Activated CD4-positive, CD25-positive, alpha-beta regulatory T cell treated with anti-CD3 and anti-CD28 coated beads, Interleukin-2, amount 50 U/mL, for 72 hours (primary cell): ENCODE results near the gene MADD.
"Not testable (repeated sequence)": the region's sequence is repeated elsewhere in the genome, so short reads cannot be mapped to it uniquely, and the experiment has no call there.

ENCODE experiments used
- DNase-seq: peaks from one replicate; pipeline ENCODE4 v3.0.0; 2021

Gene MADD

DNA sequence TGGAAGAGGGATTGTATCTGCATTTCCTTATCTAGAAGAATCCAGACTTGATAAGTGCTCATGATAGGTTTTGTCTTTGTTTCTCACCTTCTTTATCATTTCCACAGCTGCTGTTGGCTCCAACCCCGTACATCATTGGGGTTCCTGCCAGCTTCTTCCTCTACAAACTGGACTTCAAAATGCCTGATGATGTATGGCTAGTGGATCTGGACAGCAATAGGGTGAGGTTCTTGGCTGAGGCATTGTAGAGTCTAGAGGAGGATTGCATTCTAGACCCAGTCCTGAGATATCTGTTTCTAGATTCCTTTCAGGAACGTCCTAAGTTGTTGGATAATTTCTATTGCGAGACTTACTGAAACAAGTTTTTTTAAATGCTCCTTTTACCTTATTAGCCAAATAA, 8.1 kb downstream of the MADD start:
- no peak for DNase-seq

DNA sequence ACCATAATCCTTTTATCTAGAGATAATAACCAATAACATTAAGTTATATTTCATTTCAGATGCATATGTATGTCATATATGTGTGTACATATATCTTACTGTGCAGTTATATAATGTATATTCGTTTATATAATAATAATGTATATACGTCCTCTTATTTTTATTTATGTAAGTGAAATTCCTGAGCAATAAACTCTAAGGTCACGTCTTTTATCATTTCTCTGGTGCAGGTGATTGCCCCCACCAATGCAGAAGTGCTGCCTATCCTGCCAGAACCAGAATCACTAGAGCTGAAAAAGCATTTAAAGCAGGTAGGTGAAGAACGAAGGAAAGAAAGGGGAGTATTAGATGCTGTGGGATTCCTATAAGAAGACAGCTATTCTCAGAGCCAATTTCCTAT, 8.8 kb downstream of the MADD start:
- no peak for DNase-seq

DNA sequence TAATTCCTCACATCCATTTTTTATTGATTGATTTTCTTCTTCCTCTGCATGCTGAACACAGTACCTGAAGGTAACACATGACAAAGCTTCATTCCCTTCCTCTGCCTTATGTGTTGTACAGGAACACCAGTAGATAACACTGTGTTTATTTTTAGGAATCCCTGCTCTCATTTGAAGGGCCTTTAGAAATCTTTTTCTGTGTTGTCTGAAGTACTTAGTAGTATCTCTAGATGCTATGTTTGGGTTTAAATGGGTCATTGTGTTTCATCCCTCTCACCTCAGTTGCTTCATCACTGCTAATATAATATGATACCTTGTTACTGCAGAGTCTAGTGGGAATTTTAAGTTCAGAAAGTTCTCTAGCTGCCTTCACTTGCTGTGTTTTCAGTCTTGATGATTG, 10.2 kb downstream of the MADD start:
- DNase-seq = no peak

DNA sequence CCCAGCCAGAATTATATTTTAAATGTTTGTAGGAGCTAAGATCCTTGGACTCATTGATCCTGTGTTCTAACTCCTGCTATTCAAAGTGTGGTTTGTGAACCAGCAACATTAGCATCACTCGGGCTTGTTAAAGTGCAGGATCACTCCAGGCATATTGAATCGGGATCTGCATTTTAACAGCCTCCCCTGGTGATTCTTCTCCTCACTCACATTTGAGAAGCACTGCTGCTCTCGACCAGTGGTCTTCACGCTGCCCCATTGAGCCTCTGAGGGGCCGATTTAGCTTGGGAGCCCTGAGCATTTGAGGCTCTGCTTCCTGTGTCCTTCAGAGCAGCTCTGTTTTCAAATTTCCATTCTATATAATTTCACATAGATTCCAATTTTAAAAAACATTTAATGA, 10.9 kb downstream of the MADD start:
- DNase-seq = no peak

DNA sequence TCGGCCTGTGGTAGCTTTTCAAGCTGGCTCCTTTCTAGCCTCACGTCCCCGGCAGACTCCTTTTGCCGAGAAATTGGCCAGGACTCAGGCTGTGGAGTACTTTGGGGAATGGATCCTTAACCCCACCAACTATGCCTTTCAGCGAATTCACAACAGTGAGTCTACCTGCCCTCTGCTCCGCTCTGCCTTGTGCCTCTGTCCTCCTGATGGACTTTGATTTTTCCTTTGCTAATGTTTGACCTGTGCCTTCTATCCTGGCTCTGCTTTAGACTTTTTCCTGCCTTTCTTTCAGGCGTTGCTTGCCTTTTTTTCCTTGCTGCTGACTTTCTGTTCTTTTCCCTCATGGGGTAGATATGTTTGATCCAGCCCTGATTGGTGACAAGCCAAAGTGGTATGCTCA, 12.5 kb downstream of the MADD start:
- DNase-seq = no peak

DNA sequence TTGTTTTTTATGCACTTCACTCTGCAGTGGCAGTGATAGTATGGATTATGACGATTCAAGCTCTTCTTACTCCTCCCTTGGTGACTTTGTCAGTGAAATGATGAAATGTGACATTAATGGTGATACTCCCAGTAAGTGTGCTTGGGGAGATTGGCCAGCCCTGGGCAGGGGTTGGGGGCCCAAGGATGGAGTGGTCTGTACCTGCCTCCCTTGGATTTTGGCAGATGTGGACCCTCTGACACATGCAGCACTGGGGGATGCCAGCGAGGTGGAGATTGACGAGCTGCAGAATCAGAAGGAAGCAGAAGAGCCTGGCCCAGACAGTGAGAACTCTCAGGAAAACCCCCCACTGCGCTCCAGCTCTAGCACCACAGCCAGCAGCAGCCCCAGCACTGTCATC, 14.2 kb downstream of the MADD start:
- DNase-seq = no peak

DNA sequence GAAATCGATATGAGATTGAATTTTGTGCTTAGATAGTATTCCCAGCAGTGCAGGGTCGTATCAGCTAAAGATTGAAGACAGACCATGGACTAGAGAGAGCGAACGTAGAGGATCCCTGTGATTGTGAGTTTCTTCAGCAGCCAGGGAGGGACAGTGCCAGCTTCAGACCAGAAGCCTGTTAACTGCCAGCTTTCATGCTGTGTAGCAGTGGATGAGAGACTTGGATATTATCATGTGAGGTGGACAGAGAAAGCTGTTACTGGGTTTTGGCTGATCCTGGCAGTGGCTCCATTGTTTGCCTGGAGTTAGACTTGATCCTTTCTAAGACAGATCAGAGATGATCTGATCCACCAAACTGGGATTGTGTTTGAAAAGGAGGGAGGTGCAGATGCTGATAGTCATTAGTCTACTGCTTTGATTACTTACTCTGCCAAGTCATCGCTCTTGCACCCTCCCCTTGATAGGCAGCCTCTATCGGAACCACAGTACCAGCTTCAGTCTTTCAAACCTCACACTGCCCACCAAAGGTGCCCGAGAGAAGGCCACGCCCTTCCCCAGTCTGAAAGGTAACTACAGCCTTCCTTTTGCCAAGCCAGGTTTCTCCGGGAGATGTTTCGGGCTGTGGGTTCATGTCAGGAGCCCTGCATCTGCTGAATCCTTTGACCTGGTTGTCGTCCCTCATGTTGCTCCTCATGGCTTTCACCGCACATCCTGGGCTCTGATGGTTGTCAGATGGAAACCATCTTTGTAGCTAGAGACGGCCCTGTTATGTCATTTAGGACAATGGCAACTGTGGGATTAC, 16.2 kb downstream of the MADD start:
- DNase-seq = no peak

DNA sequence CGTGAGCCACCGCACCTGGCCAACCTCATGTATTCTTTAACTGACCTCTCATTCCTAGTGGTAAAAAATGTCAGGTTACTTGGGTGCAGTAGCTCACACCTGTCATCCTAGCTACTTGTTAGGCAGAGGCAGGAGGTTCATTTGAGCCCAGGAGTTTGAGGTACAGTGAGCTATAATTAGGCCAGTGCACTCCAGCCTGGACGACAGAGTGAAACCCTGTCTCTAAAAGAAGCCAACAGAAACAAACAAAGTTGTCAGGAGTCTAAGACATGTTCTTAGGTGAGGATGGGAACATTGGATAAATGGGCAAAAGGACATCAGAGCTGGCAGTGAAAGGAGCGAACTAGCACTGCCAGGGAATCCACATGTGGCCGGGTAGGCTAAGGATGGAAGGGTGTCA, 18.1 kb downstream of the MADD start:
- no peak for DNase-seq

DNA sequence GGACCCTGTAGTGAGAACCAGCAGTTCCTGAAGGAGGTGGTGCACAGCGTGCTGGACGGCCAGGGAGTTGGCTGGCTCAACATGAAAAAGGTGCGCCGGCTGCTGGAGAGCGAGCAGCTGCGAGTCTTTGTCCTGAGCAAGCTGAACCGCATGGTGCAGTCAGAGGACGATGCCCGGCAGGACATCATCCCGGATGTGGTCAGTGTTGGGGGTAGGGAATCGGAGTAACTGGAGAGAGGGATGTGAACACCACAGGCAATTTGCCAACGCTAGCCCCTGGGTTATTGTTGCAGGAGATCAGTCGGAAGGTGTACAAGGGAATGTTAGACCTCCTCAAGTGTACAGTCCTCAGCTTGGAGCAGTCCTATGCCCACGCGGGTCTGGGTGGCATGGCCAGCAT, 19.9 kb downstream of the MADD start:
- no peak for DNase-seq

DNA sequence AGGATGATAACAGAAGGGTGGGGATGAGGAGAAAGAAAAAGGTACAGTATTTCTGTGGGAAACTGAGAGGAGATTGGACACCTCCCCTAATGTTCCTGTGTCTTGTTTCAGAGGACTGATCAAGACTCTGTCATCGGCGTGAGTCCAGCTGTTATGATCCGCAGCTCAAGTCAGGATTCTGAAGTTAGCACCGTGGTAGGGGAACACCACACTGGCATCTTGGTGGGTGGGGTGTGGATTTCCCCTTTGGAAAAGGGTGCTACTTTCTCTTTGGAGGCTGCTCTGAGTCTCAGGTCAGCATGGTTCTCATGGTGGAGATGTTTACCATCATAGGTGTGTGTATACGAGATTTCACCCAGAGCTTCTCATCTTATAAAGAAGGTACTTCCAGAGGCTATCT, 25.5 kb downstream of the MADD start:
- DNase-seq = no peak

DNA sequence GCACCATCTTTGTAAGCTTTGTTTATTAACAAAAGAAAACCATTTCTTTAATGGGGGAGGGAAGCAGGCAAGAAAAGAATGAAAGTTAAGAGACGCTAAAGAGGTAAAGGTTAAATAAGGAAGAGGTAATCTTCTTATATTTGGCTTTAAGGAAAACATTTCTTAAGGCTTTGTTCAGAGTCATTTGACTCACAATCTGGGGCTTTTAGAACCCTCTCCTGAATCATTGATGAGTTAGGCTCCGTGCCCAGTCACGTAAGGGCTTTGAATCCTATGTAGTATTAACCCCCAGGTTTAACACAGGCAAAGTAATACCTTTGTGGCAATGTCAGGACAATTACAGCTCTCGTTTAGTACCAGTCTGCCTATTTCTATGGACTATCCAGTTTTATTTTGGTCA, 26.1 kb downstream of the MADD start:
- no peak for DNase-seq

DNA sequence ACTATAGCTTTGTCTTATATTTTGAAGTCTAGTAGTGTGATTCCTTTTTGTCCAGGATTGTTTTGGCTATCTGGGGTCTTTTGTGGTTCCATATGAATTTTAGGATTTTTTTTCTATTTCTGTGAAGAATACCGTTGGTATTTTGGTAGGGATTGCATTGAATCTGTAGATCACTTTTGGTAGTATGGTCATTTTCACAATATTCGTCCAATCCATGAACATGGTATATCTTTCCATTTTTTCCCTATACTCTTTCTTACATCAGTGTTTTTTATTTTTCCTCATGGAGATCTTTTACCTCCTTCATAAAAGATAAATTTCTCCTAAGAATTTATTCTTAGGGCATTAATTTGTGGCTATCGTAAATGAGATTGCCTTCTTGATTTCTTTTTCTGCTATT, 29.1 kb downstream of the MADD start:
- DNase-seq = no peak

DNA sequence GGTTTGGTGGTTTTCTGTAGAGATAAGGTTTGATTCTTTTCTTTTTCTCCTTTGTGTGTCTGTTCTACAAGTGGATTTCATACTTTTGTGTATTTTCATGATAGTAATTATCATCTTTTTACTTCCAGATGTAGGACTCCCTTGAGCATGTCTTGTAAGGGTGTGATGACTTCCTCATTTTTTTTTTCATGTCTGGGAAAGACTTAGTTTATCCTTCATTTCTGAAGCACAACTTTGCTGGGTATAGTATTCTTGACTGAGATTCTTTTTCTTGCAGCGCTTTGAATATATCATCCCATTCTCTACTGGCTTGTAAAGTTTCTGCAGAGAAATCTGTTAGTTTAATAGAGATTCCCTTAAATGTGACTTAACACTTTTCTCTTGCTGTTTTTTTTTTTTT, 32.9 kb downstream of the MADD start:
- DNase-seq = no peak

DNA sequence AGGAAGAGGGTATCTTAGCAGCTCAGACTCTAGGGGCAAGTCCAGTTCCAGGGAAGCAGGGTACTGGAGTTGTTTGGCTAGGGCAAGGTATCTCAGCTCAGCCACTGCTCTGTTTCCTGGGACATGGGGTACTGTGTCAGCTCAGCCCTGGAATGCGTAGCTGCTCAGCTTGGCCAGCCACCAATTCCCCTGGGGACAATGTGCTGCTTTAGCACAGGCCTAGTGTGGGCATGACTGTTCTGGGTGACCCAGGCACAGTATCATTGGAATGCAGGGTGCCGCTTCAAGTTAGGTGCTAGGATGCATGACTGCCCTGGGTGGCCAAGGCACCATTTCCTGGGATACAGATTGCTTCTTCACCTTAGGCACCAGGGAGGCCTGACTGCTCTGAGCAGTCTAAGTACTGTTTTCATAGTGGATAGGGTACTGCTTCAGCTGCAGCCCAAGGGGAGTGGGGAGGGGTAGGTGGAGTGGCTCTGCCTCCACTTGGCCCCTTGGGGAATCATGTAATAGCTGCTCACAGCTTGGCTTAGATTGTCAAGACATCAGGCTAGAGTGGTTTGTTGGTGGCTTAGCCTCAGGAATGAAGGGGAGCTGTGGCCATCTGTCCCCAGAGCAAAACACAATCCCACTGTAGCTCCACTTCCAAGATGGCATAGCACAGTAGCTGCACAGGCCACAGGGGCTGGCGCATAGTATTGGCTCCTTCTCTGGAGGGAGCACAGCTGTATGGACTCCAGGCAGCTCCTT, 36.0 kb downstream of the MADD start:
- DNase-seq = no peak

DNA sequence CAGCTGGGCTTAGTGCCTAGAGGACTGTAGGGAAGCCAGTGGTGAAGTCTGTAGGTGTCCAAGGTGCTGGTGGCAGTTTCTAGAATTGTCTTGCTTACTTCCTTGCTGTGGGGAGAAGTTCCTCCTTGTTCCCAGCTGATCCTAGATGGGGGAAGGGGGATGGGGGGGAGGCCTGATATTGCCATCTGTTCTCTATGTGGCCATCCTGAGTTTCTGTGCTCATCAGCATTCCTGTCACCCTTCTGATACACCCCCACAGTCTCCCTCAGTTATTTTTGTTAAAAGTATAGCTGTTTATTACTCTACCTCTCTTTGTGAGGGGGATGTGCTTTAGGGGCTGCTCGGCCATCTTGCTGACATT, 36.5 kb downstream of the MADD start:
- DNase-seq = no peak

DNA sequence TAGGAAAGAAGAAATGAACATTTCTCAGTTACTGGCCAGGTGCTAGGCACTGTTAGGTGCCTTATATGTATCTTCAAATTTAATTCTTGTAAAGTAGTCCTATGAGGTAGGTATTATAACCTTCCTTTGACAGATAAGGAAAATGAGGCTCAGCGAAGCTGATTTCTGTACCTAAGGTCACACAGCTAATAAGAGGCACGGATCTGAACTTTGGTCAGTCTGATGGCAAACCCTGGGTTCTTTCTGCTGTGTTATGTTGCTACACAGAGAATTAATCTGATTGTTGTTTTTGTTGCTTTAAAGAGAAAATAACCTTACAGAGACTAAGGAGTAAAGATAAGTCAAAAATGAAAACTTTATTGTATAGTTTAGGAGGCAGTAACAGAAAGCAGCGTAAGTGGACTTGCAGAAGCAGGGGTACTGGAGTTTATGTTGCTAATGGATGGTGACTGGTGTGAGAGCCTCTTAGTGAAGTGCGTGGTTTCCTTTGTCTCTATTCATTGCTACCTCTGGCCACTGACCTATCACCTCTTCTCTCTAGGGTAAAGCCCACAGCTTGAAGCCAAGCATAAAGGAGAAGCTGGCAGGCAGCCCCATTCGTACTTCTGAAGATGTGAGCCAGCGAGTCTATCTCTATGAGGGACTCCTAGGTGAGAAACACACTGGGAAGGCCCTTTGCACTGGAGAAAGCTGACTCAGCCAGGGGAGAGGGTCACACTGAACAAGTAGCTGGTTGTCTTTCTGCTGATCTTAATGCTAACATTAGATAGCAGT, 38.3 kb downstream of the MADD start:
- DNase-seq = no peak

DNA sequence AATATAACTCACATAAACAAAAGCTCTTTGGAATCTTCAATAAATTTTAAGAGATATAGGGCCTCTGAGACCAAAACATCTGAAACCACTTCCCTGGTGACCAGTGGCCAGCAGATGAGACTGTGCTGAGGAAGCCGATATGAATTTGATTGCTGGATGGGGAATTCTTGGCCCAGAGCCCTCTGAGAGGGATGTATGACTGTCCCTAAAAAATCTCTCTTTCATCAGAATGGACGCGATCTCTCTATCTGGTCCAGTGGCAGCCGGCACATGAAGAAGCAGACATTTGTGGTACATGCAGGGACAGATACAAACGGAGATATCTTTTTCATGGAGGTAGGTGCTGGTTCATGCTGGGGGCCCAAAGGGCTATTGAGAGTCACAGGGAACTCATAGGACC, 45.1 kb downstream of the MADD start:
- DNase-seq = no peak

DNA sequence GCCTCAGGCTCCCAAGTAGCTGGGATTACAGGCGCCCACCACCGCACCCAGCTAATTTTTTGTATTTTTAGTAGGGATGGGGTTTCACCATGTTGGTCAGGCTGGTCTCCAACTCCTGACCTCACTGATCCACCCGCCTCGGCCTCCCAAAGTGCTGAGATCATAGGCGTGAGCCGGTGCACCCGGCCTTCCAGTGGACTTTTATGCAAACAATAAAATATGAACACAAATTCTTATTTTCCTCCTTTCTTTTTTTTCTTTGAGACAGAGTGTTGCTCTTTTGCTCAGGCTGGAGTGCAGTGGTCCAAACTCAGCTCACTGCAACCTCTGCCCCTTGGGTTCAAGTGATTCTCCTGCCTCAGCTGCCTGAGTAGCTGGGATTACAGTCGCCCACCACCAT, 46.6 kb downstream of the MADD start:
- DNase-seq = not testable (repeated sequence)

DNA sequence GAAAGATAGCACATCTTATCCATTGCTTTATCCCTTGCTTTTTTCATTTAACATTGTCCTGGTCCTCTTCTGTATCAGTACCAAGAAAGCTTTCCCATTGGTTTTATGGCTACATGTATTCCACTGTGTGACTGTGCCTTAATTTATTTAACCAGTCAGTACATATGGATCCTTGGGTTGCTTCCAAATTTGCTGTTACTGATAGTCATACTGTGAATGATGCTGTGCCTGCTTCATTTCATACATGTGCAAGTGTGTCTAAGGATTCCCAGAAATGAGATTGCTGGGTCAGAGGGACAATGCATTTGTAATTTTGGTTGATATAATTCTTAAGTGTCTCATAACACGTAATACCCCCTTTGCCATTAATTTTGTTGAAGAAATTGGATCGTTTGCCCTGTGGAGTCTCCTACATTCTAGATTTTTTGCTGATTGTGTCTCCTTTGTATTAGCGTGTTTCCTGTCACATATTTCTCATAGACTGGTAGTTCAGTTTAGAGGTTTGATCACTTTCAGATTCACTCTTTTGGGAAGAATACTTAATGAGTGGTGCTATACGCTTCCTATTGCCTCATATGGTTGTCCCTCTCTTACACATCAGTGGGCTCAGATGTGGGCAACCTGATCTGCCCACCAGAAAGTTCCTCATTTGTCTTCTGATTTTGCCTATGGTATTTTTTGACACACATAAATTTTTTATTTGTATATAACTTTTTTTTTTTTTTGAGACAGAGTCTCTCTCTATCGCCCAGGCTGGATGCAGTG, 47.3 kb downstream of the MADD start:
- no peak for DNase-seq

DNA sequence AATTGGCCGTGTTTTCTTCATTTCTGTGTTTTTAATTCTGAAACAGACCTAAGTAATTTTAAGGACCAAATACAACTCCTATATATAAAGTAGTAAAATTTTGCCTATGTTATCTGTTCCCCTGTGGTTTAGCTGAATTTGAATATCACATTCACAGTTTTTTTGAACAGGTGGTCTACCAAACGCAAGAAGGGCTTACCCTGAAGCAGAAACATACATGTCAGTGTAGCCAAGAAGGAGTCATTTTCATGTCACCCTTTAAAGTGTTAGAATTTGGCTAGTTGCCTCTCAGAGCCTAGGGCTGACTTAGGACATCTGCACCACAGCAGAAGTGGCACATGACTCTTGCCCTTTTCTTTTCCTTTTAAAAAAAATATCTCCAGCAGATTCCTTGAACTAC, 48.2 kb downstream of the MADD start:
- DNase-seq = no peak

DNA sequence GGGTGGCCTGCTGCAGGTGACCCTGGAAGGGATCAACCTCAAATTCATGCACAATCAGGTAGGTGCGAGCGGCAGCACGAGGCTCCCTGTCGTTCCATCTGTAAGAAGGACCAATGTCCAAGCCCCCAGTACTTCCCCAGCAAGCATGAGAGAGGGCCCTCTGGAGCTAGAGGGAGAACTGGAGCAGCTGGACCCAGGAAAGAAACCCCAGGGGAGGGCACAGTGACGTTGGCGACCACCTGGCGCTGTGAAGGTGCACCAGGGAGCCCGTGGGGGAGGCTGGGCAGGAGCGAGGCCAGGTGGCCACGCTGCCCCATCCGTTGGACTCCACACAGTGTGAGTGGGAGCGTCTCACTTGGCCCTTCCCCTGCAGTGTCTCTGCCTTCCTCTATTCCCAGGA, 54.6 kb downstream of the MADD start:
- no peak for DNase-seq

DNA sequence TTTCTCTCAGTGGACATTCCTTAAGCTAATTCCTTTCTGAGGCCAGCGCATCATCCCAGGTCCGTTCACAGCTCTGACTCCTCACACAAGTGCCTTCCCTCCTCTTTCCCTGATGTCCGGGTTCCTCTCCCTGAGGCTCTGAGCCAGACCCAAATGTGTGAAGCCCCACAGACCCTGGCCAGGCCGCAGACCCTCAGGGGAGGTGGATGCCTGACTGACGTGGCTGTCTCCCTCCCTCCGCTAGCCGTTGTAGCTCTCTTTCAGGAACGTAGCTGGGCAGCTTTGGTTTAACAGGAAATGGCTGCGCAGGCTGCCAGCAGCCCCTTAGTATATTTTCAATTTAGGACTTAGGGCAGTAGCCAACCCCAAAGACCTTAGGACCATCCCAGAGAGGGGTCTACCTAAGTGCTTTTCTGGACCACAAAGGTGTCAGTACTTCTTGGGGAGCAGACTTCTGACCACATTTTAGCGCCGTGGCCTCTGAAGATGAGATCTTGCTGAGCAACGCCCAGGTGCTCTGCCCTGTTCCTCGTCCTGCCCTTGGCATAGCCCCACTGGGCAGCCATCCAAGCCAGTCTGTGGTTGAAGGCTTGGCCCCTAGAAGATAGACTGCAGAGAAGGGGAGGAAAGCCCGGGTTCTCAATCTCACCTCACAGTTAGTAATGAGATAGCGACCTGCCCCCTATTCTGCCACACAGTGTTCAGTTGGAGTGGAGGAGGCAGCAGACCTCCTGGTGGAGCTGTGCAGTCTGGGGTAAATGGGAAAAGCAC, 55.5 kb downstream of the MADD start:
- no peak for DNase-seq
